IPS-NIHi7 (cell line): ENCODE data around the gene NOP53.
"Not testable (repeated sequence)": the region's sequence is repeated elsewhere in the genome, so short reads cannot be mapped to it uniquely, and the experiment has no call there.

Experiments used
- DNase-seq: peaks from one replicate; pipeline ENCODE4 v3.0.0; 2012; ENCODE audit warnings: mixed read lengths; ENCODE audit errors: extremely low spot score

NOP53 gene

GRCh38 chr19:47718415-47719046, 26.8 kb upstream of the NOP53 start:
- DNase-seq = not testable (repeated sequence)

DNA sequence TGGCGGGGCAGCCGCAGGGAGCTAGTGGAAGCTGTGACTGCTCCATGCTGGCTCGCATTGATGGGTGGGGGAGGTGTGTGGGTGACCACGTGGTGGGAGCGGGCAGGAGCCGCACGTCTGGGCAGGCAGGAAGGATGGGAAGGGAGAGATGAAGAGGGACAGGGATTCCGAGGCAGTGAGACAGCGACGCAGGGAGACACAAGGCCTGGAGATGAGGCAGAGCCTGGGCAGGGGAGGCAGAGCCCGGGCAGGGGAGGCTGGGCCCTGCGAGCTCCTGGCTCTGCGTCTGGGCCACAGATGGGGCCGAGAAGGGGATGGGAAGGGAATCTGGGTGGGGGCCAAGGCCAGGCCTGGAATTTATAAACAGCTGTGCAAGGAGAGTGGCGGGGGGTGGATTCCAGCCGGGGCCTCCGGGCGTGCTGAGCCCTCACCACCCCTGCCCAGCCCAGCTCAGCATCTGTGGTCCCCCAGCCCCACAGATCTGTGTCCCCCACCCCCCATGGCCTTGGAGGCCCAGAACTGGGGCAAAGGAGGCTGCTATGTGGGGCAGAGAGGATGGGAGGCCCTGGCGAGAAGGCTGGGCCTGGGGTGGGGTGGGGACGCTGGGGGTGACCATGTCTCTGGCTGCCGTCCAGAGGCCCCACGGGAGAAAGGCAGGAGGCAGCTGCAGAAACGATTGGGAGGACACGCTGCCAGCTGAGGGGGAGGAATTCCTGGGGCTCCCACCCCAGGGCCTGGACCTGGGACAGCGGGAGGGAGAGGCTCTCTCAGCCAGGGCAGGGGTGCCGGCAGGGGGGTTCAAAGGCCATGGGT, 26.1 kb upstream of the NOP53 start:
- DNase-seq = no peak

DNA sequence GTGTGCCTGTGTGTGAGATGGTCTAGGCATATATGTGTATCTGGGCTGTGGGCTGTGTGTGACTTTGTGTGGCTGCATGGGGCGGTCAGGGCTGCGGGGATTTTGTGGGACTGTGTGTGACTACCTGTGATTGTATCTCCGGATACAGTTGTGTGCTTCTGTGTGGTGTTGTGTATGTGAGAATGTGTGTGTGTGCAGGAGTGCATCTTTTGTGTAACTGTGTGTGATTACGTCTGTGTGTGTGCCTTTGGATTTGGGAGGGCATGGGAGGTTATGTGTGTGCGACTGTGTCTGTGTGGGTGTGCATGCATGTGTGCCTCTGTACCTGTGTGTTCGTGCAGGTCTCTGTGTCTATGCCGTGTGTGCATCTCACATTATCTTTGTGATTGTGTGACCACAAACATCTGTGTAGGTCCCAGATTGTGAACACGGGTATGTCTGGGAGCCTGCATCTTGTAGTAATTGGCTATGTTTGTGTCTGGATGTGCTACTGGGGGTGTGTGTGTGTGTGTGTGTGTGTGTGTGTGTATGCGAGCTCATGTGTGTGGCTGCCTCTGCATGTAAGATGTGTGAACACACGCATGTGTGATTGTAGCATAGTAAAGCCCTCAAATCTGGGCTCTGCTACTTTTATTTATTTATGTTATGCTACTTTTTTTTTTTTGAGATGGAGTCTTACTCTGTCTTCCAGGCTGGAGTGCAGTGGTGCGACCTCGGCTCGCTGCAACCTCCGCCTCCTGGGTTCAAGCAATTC, 24.5 kb upstream of the NOP53 start:
- no peak for DNase-seq

GRCh38 chr19:47723581-47723940, 21.8 kb upstream of the NOP53 start:
- no peak for DNase-seq

- no peak for DNase-seq
Measured at GRCh38 chr19:47725759-47726401, 19.5 kb upstream of the NOP53 start.

GRCh38 chr19:47726467-47726866, 18.9 kb upstream of the NOP53 start:
- DNase-seq = no peak

GRCh38 chr19:47728295-47728694, 17.1 kb upstream of the NOP53 start:
- DNase-seq = not testable (repeated sequence)

DNA sequence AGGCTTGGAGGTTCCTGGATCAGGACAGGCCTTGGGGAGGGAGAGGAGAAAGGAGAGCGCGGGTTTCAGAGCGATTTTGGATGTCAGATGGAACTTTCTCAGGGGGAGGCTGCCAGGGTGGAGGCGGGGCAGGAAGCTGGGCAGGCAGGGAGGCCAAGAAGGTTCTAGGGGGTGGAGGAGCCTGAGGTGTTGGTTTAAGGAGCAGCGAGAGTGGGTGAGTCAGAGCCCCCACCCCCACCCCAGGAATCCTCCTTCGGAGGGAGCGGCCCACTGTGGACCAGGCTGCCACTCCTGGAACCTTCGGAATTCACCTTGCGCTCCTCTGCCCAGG, 15.9 kb upstream of the NOP53 start:
- peak; percentile 73 for DNase-seq

DNA sequence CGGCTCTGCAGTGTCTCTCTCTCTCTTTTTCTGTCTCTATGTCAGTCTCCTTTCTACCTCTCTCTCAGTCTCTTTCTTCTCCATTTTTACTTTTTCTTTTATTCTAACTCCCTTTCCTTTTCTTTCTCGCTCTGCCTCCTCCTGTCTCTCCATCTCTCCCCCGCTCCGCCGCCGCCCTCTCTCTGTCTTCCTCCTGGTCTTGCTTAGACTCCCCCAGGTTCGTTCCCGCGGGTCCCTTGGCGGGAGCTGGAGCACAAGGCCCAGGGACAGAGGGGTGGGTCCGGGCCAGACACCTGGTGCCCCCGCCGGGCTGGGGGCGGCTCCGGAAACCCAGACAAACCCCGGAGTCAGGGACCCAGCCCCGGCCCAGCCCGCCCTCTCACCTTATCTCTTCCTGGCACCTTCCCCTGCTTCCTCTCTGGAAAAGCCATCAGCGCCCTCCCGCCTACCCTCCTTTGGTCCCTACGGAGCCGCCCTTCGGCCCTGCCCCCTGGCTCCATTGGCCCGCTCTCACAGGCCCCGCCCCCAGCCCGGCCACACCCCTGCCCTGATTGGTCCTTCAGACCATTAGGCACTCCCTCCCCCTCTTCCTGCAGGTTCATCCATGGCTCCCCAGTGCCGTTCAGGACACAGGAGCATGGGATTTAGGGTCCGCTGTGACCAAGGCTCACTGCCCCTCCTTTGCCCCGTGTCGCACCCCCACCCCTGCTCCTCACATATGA, 15.4 kb upstream of the NOP53 start:
- peak; percentile 93 for DNase-seq

DNA sequence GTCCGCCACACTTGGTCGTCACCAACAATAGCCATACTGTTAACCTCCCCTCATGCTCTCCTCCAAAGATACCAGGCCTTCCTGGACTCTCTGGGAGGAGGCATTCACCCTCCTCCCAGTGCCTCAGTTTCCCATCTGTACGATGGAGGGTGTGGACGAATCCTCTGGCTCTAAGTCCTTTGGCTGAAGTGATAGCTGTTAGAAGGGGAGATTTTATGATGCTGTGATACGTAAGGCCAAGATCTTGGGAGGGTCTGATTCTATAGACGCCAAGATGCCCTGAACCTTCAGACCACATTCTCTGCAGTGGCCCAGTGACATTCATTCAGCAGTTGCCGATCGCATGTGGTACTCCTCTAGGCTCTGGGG, 14.8 kb upstream of the NOP53 start:
- no peak for DNase-seq

- no peak for DNase-seq
Measured at GRCh38 chr19:47730910-47731309, 14.4 kb upstream of the NOP53 start.

GRCh38 chr19:47735131-47735530, 10.2 kb upstream of the NOP53 start:
- DNase-seq = peak; percentile 60

GRCh38 chr19:47740866-47741519, 4.4 kb upstream of the NOP53 start:
- no peak for DNase-seq

DNA sequence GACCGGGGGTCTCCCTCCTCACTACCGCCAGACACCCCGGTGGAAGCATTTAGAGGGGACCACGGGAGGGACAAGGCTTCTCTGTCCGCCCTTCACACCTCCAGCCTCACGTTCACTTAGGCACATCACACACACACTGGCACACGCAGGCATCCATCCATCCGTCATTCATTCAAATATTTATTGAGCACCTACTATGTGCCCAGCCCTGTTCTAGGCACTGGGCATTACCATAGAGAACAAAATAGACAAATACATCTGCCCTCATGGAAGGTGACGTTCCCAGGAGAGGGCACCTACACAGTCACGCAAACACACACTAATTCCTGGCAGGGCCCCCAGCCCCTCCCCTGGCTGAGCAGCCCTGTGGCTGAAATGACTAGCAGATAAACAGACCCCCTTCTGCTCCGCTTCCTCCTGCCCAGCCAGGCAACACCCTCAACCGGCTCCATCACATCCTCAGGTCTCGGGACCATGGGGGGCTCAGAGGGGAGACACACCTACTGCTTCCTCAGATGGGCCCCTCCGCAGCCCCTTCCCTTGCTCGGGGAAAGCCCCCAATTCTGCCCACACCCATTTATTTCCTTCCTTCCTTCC, 3.7 kb upstream of the NOP53 start:
- DNase-seq = no peak

GRCh38 chr19:47742634-47743033, 2.7 kb upstream of the NOP53 start:
- no peak for DNase-seq

- DNase-seq = not testable (repeated sequence)
Measured at GRCh38 chr19:47746129-47746528, 783 bp downstream of the NOP53 start.

DNA sequence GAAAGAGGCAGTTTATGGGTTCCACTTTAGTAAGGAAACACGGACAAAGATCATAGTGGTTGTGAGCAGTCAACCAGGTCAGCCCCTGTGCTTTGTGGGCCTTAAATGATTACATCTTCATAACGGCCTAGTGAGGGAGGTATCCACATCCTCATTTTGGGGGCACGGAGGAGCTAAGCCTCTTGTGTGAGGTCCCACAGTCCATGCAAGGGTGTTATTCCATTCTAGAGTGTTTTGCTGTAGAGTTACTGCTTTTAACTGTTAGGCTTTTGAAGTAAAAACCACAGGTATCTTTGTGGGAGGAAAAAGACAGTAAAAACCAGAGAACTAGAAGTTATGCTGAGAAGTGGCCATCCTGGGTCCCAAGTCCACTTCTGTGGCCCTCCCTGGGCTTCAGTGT, 4.0 kb downstream of the NOP53 start:
- no peak for DNase-seq

DNA sequence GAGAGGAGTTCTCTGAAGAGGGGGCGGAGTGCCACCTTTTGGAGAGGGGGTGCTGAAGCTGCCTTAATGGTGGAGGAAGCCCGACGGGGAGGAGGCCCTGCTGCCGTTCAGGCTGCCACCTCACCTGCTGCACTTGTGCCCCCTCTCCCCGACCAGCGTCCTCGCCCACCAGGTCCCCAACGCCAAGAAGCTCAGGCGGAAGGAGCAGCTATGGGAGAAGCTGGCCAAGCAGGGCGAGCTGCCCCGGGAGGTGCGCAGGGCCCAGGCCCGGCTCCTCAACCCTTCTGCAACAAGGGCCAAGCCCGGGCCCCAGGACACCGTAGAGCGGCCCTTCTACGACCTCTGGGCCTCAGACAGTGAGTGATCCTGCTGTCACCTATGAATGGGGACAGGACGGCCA, 5.4 kb downstream of the NOP53 start:
- no peak for DNase-seq

DNA sequence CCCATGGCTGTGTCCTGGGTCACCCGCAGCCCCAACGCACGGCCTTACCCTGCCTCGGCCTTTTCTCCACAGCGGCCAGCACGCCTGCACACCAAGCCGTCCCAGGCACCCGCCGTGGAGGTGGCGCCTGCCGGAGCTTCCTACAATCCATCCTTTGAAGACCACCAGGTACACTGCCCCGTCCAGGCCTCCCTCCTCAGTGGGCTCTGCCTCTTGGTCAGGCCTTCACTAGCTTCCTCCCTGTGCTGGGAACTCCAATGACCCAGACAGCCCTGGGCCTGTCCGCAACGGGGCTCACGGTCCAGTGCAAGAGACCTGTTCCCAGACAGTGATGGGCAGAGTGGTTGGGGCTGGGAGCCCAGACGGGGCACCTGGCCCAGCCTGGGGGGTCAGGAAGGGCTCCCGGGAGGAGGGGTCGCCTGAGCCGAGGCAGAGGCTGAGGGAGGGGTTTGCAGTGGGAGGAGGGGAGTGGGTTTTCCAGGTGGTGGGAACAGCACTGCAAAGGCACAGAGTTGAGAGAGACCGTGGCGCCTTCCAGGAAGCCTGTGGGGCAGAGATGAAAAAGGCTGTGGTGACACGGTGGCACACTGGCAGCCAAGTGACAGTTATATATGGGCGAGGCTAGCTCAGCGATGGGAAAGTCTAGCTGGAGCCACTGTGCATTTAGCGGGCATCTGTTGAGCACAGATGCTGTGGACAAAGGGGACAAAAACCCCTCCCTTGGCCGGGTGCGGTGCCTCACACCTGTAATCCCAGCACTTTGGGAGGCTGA, 7.3 kb downstream of the NOP53 start:
- DNase-seq = no peak
